Transverse colon (tissue), 4 donors: ENCODE measurements around the gene MS4A18. TPM values are rescaled to one million over a fixed set of nuclear protein-coding genes. Genes with fewer than 3 reads are reported as not detected.

ENCODE experiments used
- DNase-seq: peaks from one replicate; pipeline ENCODE4 v3.0.0-alpha.2; 2019
- H3K27ac ChIP-seq, 4 donors: fragments of 200-600 bp; sonication (generic); 2 replicates each; pipeline ENCODE4 v1.5.1; 2016 to 2018; ENCODE audit warnings: inconsistent platforms in 4 of 4
- H3K27me3 ChIP-seq: fragments of 200-600 bp; sonication (generic); 2 replicates; pipeline ENCODE4 v1.5.1; 2017; ENCODE audit warnings: inconsistent platforms
- H3K36me3 ChIP-seq, 4 donors: fragments of 200-600 bp; sonication (generic); 2 replicates each; pipeline ENCODE4 v1.5.1; 2017 to 2019; ENCODE audit warnings: inconsistent platforms in 4 of 4
- H3K4me1 ChIP-seq, 4 donors: fragments of 200-600 bp; sonication (generic); 2 replicates each; pipeline ENCODE4 v1.5.1; 2017 to 2020; ENCODE audit warnings: inconsistent platforms in 4 of 4
- H3K4me3 ChIP-seq, 4 donors: fragments of 200-600 bp; sonication (generic); 1 replicate in 1 of 4; 2 replicates in 3 of 4; pipeline versions ENCODE4 v1.5.1 to v1.6.1; 2017 to 2019; ENCODE audit warnings: inconsistent platforms in 4 of 4
- H3K9me3 ChIP-seq, 2 donors: fragments of 200-600 bp; sonication (generic); 2 replicates each; pipeline ENCODE4 v1.5.1; 2017 to 2019; ENCODE audit warnings: inconsistent platforms in 2 of 2
- CTCF ChIP-seq, 5 experiments: fragments of 200-600 bp in 3 of 5; fragments of 450-650 bp in 2 of 5; sonication (generic) in 3 of 5; IDR thresholded peaks; 1 replicate in 2 of 5; 2 replicates in 3 of 5; pipeline ENCODE4 v1.5.1; 2016 to 2017; ENCODE audit warnings: antibody characterized with exemption in 5 of 5, inconsistent platforms in 3 of 5, mild to moderate bottlenecking in 2 of 5, moderate library complexity in 1 of 5
- EP300 ChIP-seq: sonication (generic); formaldehyde crosslinking; IDR thresholded peaks from one replicate; pipeline ENCODE4 v1.6.1; 2017; ENCODE audit warnings: antibody characterized with exemption, low read depth
- POLR2A ChIP-seq: fragments of 450-650 bp; IDR thresholded peaks from one replicate; pipeline ENCODE4 v1.6.1; 2016; ENCODE audit warnings: antibody characterized with exemption, mild to moderate bottlenecking, moderate library complexity
- POLR2AphosphoS5 ChIP-seq, 3 donors: sonication (generic); formaldehyde crosslinking; IDR thresholded peaks; one replicate each; pipeline ENCODE4 v1.6.1; 2016; ENCODE audit warnings: antibody characterized with exemption in 3 of 3
- WGBS, 2 donors: methylation state at CpG; one replicate each; pipeline ENCODE4 v1.1.5; 2018; ENCODE audit warnings: low coverage in 1 of 2; 5-methylcytosine and 5-hydroxymethylcytosine counted together
- in situ Hi-C, 4 donors: fragments of 200-750 bp; cut with MboI; loops; one replicate each; pipeline versions ENCODE4 v1.15.0 to v1.15.1; 2017; ENCODE audit warnings: low sequenced_read_pairs in 3 of 4, low pct_ligation_motif_present in 1 of 4, low pct_unique_long_range_greater_than_20kb in 1 of 4
- intact Hi-C: fragments of 100-400 bp; cut with DNase I; formaldehyde crosslinking; loops from one replicate; pipeline ENCODE4 v1.15.1; 2023; ENCODE audit warnings: low total_unique reads
- total RNA-seq, 4 donors: library from RNA; depleted of rRNA; stranded (reverse); fragments of >200 nt; gene quantifications; one replicate each; pipeline ENCODE4 v1.1.0, GENCODE V29; 2016

Gene MS4A18
- total RNA-seq, 4 donors from 2014 or later = not detected

GRCh38 chr11:60781981-60782316 is 57.4 kb downstream of the MS4A18 start:
- Histone ChIP-seq H3K27me3 (no peaks in the 10 kb centered on the region), H3K9me3 (no peaks in the 10 kb centered on the region), H3K36me3 (no peaks in the 10 kb centered on the region), H3K27ac (no peak overlapping the region), H3K4me3 (no peak overlapping the region), H3K4me1 (peaks cover 0 to 22% (median 4%) of the 10 kb centered on the region in 4 donors)
- DNase-seq = no peak
- in situ Hi-C loops (no loop called here), intact Hi-C loops (no loop called here)
- WGBS, 2 donors = 89 to 100% methylated on average over 1 to 4 of the region's 4 CpGs
- TF ChIP-seq POLR2AphosphoS5 (IDR thresholded peaks at IDR 0.05) (no peak), CTCF (IDR thresholded peaks at IDR 0.05) (no peak), POLR2A (no peak), EP300 (no peak)

DNA sequence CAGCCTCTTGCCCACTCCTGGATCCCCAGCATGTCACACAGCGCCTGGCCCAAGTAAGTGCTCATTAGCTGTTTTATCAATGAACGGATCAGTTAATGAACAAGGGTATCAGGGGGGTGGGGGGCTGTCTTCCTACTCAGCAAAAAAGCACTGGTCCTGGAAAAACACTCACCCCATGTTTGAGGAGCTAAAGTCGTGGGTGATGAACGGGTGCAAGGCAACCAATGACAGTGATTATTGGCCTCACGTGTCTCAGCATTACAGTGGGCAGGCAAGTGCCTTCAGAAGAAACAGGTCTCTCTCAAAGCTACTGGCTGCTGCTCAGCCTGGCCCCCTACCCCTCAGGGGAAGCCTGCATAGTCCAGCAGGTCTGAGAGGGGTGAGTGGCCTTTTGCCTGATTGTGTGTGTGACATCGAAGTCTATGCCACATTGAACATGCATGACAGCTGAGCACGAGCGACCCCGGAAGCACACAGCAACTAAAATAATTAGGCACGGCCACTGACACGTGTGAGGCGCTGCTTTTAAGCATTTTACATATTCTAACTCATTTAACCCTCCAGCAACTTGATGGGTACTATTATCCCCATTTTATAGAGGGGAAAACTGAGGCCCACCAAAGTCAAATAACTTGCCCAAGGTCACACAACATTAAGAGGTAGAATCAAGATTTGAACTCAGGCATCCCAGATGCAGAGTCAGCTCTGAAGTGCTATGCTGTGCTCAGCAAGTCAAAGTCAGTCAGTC is 58.0 kb downstream of the MS4A18 start:
- in situ Hi-C loops = no loop called here
- 87 to 93% methylated on average over 5 to 12 of the region's 12 CpGs for WGBS, 2 donors
- TF ChIP-seq POLR2AphosphoS5 (IDR thresholded peaks at IDR 0.05) = no peak
- no peak for TF ChIP-seq POLR2A
- no peak for TF ChIP-seq EP300
- no peak for TF ChIP-seq CTCF (IDR thresholded peaks at IDR 0.05)
- intact Hi-C loops = no loop called here
- no peak overlapping the region for H3K27ac ChIP-seq
- H3K4me3 ChIP-seq = no peak overlapping the region
- DNase-seq = no peak
- no peaks in the 10 kb centered on the region for H3K27me3 ChIP-seq
- H3K9me3 ChIP-seq = no peaks in the 10 kb centered on the region
- peaks cover 0 to 28% (median 6%) of the 10 kb centered on the region in 4 donors for H3K4me1 ChIP-seq
- no peaks in the 10 kb centered on the region for H3K36me3 ChIP-seq

DNA sequence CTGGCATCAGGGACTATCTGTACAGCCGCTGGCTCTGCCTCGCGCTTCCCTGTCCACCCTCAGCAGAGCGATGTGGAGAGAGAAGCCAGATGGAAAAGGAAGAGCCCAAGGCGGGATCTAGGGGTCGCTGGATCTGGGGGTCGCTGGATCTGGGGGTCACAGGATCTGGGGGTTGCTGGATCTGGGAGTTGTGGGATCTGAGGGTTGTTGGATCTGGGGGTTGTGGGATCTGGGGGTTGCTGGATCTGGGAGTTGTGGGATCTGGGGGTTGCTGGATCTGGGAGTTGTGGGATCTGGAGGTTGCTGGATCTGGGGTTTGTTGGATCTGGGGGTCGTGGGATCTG is 58.6 kb downstream of the MS4A18 start:
- Histone ChIP-seq H3K4me3 (no peak overlapping the region), H3K27ac (no peak overlapping the region), H3K36me3 (no peaks in the 10 kb centered on the region), H3K4me1 (peaks cover 0 to 29% (median 6%) of the 10 kb centered on the region in 4 donors), H3K9me3 (no peaks in the 10 kb centered on the region), H3K27me3 (no peaks in the 10 kb centered on the region)
- intact Hi-C loops = no loop called here
- 94 to 100% methylated on average over 3 to 8 of the region's 8 CpGs for WGBS, 2 donors
- TF ChIP-seq EP300 = no peak
- TF ChIP-seq POLR2A = no peak
- no peak for TF ChIP-seq CTCF (IDR thresholded peaks at IDR 0.05)
- TF ChIP-seq POLR2AphosphoS5 (IDR thresholded peaks at IDR 0.05) = no peak
- no peak for DNase-seq
- in situ Hi-C loops = no loop called here

DNA sequence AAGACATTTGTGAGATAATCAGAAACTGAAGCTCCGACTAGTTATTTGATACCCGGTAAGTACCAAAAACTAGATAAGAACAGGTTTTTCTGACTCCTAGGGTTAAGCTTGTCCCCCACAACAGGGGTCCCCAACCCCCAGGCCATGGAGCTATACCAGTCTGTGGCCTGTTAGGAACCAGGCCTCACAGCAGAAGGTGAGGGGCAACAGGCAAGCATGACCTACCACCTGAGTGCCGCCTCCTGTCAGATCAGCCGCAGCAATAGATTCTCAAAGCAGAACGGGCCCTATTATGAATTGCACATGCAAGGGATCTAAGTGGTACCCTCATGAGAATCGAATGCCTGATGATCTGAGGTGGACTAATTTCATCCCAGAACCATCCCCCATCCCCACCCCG is 59.4 kb downstream of the MS4A18 start:
- DNase-seq = no peak
- WGBS, 2 donors = 86 to 90% methylated on average over 3 to 7 of the region's 7 CpGs
- H3K4me1 ChIP-seq = peaks cover 0 to 29% (median 6%) of the 10 kb centered on the region in 4 donors
- H3K36me3 ChIP-seq = no peaks in the 10 kb centered on the region
- H3K27ac ChIP-seq = no peak overlapping the region
- H3K4me3 ChIP-seq = no peak overlapping the region
- TF ChIP-seq POLR2A = no peak
- no peak for TF ChIP-seq CTCF (IDR thresholded peaks at IDR 0.05)
- TF ChIP-seq EP300 = no peak
- no peak for TF ChIP-seq POLR2AphosphoS5 (IDR thresholded peaks at IDR 0.05)
- intact Hi-C loops = no loop called here
- no peaks in the 10 kb centered on the region for H3K9me3 ChIP-seq
- in situ Hi-C loops = no loop called here
- H3K27me3 ChIP-seq = no peaks in the 10 kb centered on the region
